C4-2B (cell line): ENCODE measurements around the gene TRPV4.

Experiments
- H3K27ac ChIP-seq: fragments of 450-650 bp; 2 replicates; pipeline ENCODE4 v1.5.1; 2017
- CTCF ChIP-seq: fragments of 450-650 bp; conservative IDR thresholded peaks from 2 replicates; pipeline ENCODE4 v1.5.1; 2017; ENCODE audit warnings: mild to moderate bottlenecking
- ZFX ChIP-seq: fragments of 450-650 bp; IDR thresholded peaks from 2 replicates; pipeline ENCODE4 v1.6.1; 2017

The TRPV4 gene

DNA sequence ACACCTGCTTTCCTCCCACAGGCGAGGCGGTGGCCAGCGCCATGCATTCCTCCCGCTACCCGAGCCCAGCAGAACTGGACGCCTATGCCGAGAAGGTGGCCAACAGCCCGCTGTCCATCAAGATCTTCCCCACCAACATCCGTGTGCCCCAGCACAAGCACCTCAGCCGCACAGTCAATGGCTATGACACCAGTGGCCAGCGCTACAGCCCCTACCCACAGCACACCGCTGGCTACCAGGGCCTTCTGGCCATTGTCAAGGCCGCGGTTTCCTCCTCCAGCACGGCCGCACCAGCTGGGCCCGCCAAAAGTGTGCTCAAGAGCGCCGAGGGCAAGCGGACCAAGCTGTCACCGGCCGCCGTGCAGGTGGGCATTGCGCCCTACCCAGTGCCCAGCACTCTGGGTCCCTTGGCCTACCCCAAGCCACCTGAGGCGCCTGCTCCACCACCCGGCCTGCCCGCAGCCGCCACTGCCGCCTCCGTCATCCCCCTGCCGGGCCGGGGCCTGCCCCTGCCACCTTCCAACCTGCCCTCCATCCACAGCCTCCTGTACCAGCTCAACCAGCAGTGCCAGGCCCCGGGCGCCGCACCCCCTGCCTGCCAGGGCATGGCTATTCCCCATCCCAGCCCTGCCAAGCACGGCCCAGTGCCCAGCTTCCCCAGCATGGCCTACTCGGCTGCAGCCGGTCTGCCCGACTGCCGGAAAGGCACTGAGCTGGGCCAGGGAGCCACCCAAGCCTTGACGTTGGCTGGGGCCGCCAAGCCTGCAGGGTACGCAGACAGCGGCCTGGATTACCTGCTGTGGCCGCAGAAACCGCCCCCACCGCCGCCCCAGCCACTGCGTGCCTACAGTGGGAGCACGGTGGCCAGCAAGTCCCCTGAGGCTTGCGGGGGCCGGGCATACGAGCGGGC lies 65.0 kb downstream of the TRPV4 start:
- no peak overlapping the region for H3K27ac ChIP-seq
- TF ChIP-seq CTCF = no peak
- no peak for TF ChIP-seq ZFX

GRCh38 chr12:109767456-109767855 lies 65.7 kb downstream of the TRPV4 start:
- no peak overlapping the region for H3K27ac ChIP-seq
- TF ChIP-seq ZFX (no peak), CTCF (no peak)

- TF ChIP-seq CTCF = no peak
- TF ChIP-seq ZFX = no peak
- no peak overlapping the region for H3K27ac ChIP-seq
These were observed 66.9 kb downstream of the TRPV4 start for GRCh38 chr12:109766251-109766778.

DNA sequence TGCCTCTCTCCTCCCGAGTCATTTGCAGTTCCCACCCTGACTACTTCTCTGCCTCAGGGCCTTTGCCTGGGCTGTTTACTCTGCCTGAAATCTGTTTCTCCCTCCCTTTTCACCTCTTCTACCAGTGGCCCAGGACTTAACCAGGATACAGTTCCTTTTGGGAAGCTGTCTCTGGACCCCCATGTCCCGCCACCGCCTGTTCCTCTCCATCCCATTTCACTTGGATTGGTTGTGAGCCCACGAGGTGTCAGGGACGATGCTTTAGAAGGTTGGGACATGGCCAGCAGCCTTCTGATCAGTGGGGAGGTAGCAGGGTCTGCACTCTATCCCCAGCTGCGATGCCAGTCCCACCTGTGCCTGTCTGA lies 67.8 kb downstream of the TRPV4 start:
- TF ChIP-seq CTCF (no peak), ZFX (no peak)
- no peak overlapping the region for H3K27ac ChIP-seq

DNA sequence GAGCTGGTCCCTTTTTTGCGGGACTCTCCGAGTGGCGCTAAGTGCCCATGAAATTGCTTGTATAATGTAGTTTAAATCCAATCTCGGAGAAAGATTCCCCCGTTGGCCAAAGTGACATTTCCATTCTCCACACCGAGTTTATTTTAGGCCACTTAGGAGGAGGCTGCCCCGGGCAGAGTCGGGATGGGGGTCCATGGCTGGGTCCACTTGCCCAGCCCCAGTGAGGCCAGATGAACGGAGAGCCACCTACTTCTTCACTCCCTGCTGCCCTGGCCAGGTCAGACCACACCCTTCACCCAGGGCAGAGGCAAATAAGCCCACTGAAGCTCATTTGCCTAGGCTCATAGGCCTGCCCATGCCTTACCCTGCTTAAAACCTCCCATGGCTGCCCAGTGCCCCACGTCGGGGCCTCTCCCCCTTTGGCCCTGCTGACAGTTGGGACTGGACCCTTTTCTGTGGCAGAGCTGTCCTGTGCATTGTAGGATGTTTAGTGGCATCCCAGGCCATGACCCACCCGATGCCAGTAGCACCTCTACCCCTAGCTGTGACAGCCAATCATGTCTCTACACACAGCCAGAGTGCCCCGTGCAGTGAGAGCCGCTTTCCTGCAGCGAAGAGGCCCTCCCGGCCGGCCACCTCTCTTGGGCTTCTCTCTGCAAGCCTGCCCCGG lies 68.3 kb downstream of the TRPV4 start:
- TF ChIP-seq CTCF (no peak), ZFX (no peak)
- no peak overlapping the region for H3K27ac ChIP-seq

DNA sequence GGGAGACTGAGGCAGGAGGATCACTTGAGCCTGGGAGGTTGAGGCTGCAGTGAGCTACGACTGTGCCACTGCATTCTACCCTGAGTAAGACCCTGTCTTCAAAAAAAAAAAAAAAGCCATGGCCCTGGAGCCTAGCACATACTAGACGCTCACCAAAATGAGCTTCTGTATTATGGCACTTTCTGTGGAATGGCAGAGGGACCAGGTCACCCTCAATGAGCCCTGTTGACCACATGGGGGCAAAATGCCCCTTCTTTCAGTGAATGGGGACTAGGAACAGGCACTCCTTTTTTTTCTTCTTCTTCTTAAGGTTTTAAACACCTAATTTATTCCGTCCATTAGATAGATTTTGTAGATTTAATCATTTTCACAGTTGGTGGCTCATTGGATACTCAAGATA lies 69.1 kb downstream of the TRPV4 start:
- TF ChIP-seq CTCF = no peak; the same call in 1 of the 2 replicates
- TF ChIP-seq ZFX = no peak
- H3K27ac ChIP-seq = no peak overlapping the region
